K562 (cell line): ENCODE results near the gene SLC39A13. TPM values are rescaled to one million over a fixed set of nuclear protein-coding genes. Genes with fewer than 3 reads are reported as not detected.

Experiments
- DIDO1 ChIP-seq: fragments of 450-650 bp; IDR thresholded peaks from 2 replicates; pipeline ENCODE4 v1.6.1; 2016; ENCODE audit warnings: low read depth, missing biosample characterization, missing genetic modification characterization
- EHMT2 ChIP-seq: fragments of 450-650 bp; IDR thresholded peaks from 2 replicates; pipeline ENCODE4 v1.6.1; 2018; ENCODE audit warnings: antibody characterized with exemption
- ETS2 ChIP-seq: IDR thresholded peaks from 2 replicates; pipeline ENCODE4 v1.6.1; 2016; ENCODE audit warnings: borderline replicate concordance, missing genetic modification characterization, mild to moderate bottlenecking, moderate library complexity, missing compliant biosample characterization; ENCODE audit not compliant: poor library complexity, severe bottlenecking
- HDGF ChIP-seq: fragments of 450-650 bp; IDR thresholded peaks from 2 replicates; pipeline ENCODE4 v1.6.1; 2016
- HLTF ChIP-seq: fragments of 450-650 bp; IDR thresholded peaks from 2 replicates; pipeline ENCODE4 v1.6.1; 2016
- LARP7 ChIP-seq: fragments of 450-650 bp; IDR thresholded peaks from 2 replicates; pipeline ENCODE4 v1.6.1; 2016
- MBD2 ChIP-seq: sonication (generic); IDR thresholded peaks from 2 replicates; pipeline ENCODE4 v1.6.1; 2016; ENCODE audit warnings: low read depth, borderline replicate concordance
- MEIS2 ChIP-seq: fragments of 450-650 bp; IDR thresholded peaks from 2 replicates; pipeline ENCODE4 v1.6.1; 2014; ENCODE audit warnings: mild to moderate bottlenecking; ENCODE audit not compliant: partially characterized antibody
- MLLT1 ChIP-seq, 2 experiments: fragments of 450-650 bp; IDR thresholded peaks; 2 replicates each; pipeline ENCODE4 v1.6.1; 2016
- PCBP1 ChIP-seq: fragments of 200-400 bp; formaldehyde crosslinking; IDR thresholded peaks from 2 replicates; pipeline ENCODE4 v1.6.1; 2018; ENCODE audit warnings: mild to moderate bottlenecking, low read depth, low read length; ENCODE audit not compliant: poor library complexity, severe bottlenecking
- PHB2 ChIP-seq: fragments of 450-650 bp; IDR thresholded peaks from 2 replicates; pipeline ENCODE4 v1.6.1; 2017; ENCODE audit warnings: low read depth
- POLR2AphosphoS5 ChIP-seq: IDR thresholded peaks from 2 replicates; pipeline ENCODE4 v1.6.1; 2011; ENCODE audit warnings: mild to moderate bottlenecking, low read depth, low read length, moderate library complexity; ENCODE audit not compliant: control insufficient read depth, insufficient read depth
- POU5F1 ChIP-seq: fragments of 150-350 bp; IDR thresholded peaks from 2 replicates; pipeline ENCODE4 v1.6.1; 2014; ENCODE audit warnings: borderline replicate concordance, low read length, low read depth, mild to moderate bottlenecking; ENCODE audit not compliant: partially characterized antibody
- SMARCA4 ChIP-seq: fragments of 450-650 bp; IDR thresholded peaks from 2 replicates; pipeline ENCODE4 v1.6.1; 2016
- SP2 ChIP-seq: IDR thresholded peaks from 2 replicates; pipeline ENCODE4 v1.6.1; 2011; ENCODE audit warnings: mild to moderate bottlenecking, low read depth, low read length, moderate library complexity; ENCODE audit not compliant: poor library complexity, severe bottlenecking; ENCODE audit errors: extremely low read depth
- TRIM28 ChIP-seq: fragments of 450-650 bp; IDR thresholded peaks from 2 replicates; pipeline ENCODE4 v1.6.1; 2017
- ZNF140 ChIP-seq: fragments of 250-450 bp; sonication (Bioruptor Pico); IDR thresholded peaks from 2 replicates; pipeline ENCODE4 v1.8.0; 2021; ENCODE audit warnings: moderate library complexity, mild to moderate bottlenecking, inconsistent platforms
- ZNF24 ChIP-seq: fragments of 450-650 bp; IDR thresholded peaks from 2 replicates; pipeline ENCODE4 v1.6.1; 2016
- ZNF318 ChIP-seq, 2 experiments: fragments of 450-650 bp; IDR thresholded peaks; 2 replicates each; pipeline ENCODE4 v1.6.1; 2016; ENCODE audit warnings: mild to moderate bottlenecking in 2 of 2, borderline replicate concordance in 1 of 2, low read depth in 1 of 2, moderate library complexity in 1 of 2
- ZNF512 ChIP-seq: IDR thresholded peaks from 2 replicates; pipeline ENCODE4 v1.6.1; 2016; ENCODE audit warnings: missing genetic modification characterization, missing compliant biosample characterization
- polyA plus RNA-seq, 8 experiments: library from polyadenylated mRNA; depleted of rRNA in 4 of 8; stranded (reverse) in 5 of 8; unstranded in 3 of 8; fragments of >200 nt; fragmentation: Nextera tagmentation in 2 of 8; fragmentation: Illumina TruSeq in 1 of 8; extraction: Ambion mirVana in 2 of 8; extraction: Trizol in 1 of 8; gene quantifications; 2 replicates each; pipeline versions ENCODE4 v1.2.1 to v1.2.3, GENCODE V29; 2011 to 2014; ENCODE audit warnings: inconsistent platforms in 1 of 8, missing spikeins in 1 of 8
- total RNA-seq, 7 experiments: library from RNA; depleted of rRNA in 6 of 7; stranded (reverse); fragments of >200 nt in 6 of 7; fragmentation: Illumina TruSeq in 2 of 7; extraction: Trizol in 2 of 7; gene quantifications; 2 replicates each; pipeline versions ENCODE4 v1.2.1 to v1.2.3, GENCODE V29; 2011 to 2021; ENCODE audit warnings: low replicate concordance in 1 of 7

The SLC39A13 gene
- total and polyA plus RNA-seq, 9 of the 15 experiments (the other 6 are each of a cell fraction or from before 2014, with no cell fraction given) = 0.17 to 15.9 (median 3.2) TPM

DNA sequence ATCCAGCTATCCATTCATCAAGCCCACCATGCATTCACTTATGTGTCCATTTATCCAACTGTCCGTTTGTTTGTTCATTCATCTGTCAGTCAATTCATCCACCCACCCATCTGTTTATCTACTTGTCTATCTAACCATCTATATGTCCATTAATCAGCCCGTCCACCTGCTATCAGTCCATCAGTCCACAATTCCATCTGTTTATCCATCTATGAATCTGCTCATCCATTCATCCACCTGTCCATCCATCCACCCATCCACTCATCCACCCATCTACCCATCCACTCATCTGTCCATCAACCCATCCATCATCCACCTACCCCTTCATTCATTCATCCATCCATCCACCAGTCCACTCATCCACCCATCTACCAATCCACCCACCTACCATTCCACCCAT is 29.1 kb upstream of the SLC39A13 start (continued):
- TF ChIP-seq ZNF512 (tag) (no peak), PHB2 (0 out of 2 replicates have a peak, but pooled peaks have one; percentile 12), ZNF140 (CRISPR knock-in tag) (no peak), TRIM28 (no peak), ZNF24 (0 out of 2 replicates have a peak, but pooled peaks have one; percentile 49), MEIS2 (peak; percentile 56), POU5F1 (no peak), HDGF (0 out of 2 replicates have a peak, but pooled peaks have one; percentile 47), LARP7 (peak; percentile 60; the same call in 1 of the 2 replicates), SP2 (no peak), ETS2 (tag) (no peak), MBD2 (no peak), POLR2AphosphoS5 (no peak), EHMT2 (peak; percentile 72), DIDO1 (tag) (no peak), MLLT1 (IDR thresholded peaks at IDR 0.05) (peak; percentile 17 to 89; a peak in 3 of 4 replicates), ZNF318 (IDR thresholded peaks at IDR 0.05; ENCODE audit: borderline replicate concordance in 1 of 2, low read depth in 1 of 2) (no peak), PCBP1 (no peak), HLTF (no peak; the same call in 1 of the 2 replicates), SMARCA4 (no peak)
